NCI-H345 (cell line): ENCODE data around the gene ZNF292.
"Not testable (repeated sequence)": the region's sequence is repeated elsewhere in the genome, so short reads cannot be mapped to it uniquely, and the experiment has no call there.

ENCODE experiments used
- DNase-seq: peaks from one replicate; lab custom pipeline; 2025; lab: John Stamatoyannopoulos, UW

The ZNF292 gene

GRCh38 chr6:87164004-87164403, 8.6 kb downstream of the ZNF292 start:
- DNase-seq, result no peak

- no peak for DNase-seq
Measured at GRCh38 chr6:87164506-87164905, 9.1 kb downstream of the ZNF292 start.

GRCh38 chr6:87165185-87165584, 9.8 kb downstream of the ZNF292 start:
- DNase-seq, result no peak

DNA sequence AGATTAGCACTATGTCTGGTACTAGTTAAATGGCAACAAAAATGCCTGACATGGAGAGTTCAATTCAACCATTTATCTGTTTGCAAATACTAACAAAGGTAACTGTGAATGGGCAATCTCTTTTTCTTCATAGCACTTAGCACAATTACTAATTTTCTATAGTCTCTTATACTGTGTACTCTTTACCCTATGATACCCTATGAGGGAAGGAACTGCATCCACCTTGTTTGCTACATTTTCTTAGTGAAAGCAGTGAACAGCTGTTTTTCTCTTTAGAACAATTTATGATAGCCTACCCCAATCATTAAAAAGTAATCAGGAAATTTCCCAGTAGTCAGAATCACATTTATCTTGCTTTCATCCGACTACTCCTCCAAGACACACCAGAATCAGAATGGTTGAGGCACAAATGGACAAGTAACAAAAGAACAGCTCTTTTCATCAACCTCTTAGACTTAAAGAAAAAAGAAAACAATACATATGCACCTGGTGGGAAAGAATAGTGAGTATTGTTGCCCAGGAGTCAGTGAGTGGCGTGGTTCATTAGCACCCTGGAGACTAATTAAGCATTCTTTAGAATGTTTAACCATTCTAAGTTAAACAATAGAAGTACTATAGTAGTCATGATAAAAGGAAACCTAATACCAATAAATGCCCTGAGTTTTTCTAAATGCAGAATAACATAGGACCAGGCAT, 16.7 kb downstream of the ZNF292 start:
- DNase-seq, result peak; percentile 3

GRCh38 chr6:87174078-87174579, 18.8 kb downstream of the ZNF292 start:
- DNase-seq, result no peak

DNA sequence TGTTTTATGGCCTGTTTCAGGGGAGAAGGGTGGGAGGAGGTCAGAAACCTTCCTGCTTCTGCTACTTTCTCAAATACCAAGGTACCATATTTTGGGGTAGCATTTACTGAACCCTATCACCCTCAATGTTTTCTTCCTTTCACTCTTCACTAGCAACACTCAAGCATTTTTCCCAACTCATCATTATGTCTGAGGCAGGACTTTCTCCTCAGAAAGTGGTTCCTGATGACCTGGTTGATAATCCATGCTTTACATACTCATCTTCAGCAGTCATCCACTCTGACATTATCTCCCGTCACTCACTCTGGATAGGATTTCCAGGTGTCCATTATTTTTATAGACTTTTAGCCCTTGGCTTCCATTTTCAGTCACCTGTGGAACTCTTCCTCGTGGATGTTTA, 21.1 kb downstream of the ZNF292 start:
- DNase-seq, result no peak

- no peak for DNase-seq
Measured at GRCh38 chr6:87180105-87180728, 24.9 kb downstream of the ZNF292 start.

DNA sequence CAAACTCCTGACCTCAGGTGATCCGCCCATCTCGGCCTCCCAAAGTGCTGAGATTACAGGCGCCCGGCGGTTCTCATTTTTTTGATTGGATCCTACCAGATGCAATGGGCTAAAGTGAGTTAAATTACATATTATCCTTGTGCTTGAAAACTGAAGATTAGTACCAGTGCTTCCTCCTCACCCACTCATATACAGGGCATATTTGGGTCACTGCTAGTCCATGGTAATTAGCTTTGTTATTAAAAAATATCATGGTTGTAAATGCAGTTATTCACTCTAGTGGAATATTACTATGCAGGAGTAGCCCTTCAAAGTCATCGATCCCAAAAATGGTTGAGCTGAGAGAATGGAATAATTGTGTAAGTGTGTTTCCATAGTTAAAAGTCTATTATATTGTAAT, 26.5 kb downstream of the ZNF292 start:
- no peak for DNase-seq

GRCh38 chr6:87182321-87182720, 27.0 kb downstream of the ZNF292 start:
- no peak for DNase-seq

DNA sequence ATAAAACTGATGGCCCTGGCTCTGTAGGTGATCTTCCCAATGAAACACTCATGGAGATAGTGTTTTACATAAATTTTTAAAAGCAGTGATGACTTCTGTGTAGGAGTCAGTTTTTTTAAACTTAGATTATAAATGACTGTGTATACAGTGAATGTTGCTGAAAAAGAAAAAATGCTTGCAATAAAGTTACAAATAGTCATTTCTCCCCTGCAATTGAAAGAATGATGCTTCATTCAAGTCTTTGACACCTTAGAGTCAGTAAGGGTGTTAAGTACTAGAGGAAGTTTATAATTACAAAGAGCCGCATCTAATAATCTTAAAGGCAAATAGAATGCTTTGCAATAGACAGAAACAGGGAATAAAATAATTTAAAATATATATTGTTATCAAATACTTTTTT, 27.6 kb downstream of the ZNF292 start:
- DNase-seq, result no peak

- DNase-seq, result no peak
Measured at GRCh38 chr6:87183687-87184086, 28.3 kb downstream of the ZNF292 start.

- peak; percentile 1 for DNase-seq
Measured at GRCh38 chr6:87184762-87185250, 29.4 kb downstream of the ZNF292 start.

DNA sequence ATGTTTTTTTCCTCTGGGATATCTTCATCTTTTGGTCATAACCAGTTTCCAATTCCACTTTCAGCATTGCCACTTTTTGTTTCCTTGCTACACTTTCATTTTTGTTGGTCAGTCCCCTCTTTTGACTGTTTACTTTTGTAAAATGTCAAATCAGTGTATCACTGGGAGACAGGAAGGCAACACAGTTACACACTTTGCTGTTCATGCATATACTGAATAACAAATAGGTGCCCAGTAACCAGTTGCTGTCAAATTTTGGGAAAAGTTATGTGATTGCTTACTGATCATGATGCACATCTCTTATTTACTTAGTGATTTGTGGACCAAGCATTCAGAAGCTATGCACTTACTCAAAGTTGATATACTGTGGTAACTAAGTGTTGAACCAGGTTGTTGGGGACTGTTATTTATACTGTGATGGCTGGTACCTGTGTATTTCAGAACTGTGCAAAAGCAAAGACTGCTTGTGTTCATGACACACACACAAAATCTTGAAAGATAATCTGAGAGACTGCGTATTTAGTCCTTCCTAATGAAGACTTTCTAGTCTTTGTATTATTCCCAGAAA, 41.0 kb downstream of the ZNF292 start:
- DNase-seq, result no peak

DNA sequence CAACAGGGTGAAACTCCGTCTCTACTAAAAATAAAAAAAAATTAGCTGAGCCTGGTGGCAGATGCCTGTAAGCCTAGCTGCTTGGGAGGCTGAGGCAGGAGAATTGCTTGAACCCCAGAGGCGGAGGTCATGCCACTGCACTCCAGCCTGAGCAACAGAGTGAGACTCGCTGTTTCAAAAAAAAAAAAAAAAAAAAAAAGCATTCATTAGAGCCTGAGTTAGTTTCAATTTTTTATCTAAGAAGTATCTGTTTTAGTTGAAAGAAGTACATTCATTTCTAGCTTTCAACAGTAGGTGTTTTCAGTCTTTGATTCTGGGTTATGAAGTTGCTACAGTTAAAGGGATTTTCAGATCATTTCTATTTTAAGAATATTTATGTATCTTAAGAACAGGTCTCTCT, 42.2 kb downstream of the ZNF292 start:
- DNase-seq, result no peak

GRCh38 chr6:87198022-87198810, 42.9 kb downstream of the ZNF292 start:
- DNase-seq, result not testable (repeated sequence)

- peak; percentile 10 for DNase-seq
Measured at GRCh38 chr6:87199787-87200186, 44.4 kb downstream of the ZNF292 start.

DNA sequence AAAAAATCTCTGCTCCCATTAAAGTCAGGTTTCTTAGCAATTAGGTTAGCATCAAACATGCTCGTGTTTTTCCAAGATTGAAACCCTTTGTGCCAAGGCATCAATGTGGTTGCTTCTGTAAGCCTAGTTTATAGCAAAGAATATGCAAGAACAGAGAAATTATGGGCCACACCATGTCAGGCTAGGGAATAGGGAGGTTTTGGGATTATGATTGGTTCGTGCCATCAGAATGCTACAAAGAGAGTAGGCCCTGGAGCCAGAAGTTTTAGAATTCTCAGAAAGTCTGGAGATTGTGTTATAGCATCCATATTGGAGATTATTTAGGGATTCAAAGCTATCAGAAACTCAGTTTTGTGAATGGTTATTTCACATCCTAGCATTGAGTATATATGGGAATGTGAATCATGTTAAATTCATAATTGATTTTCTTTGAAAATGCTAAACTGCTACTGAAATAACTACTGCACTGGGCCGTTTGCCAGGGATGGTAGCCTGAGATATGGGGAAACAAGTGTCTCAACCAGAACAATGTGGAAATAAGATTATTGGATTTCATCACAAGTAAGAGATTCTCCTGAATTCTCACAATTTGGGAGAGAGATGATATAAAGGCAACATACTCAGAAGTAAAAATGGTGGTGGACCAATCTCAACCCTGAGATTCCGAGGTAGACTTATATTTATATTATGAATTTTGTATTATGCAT, 45.3 kb downstream of the ZNF292 start:
- DNase-seq, result no peak

DNA sequence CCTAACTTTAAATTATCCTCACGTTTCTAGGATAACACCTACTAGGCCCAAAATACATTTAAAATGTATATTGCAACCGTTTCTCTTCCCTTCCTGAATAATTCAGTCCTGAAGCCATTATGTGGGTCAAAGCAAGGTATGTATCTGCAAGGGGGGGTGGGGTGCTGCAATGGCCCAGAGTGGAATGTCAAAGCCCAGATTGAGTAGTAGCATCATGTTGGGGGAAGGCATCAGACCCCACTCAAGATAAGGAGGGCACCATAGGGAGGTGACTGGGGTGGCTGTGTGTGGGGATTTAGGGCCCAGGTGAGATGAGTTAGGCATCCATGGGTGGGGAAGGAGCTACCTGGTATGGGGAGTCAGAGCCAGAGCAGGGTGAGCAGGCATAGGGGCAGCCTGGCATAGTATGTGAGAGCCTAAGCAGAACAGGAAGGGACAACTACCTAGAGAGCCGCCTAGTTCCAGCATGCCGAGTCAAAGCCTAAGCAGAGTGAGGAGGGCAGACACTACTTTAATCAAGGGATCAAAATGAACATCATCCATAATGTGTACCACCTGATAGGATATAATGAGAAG, 48.2 kb downstream of the ZNF292 start:
- DNase-seq, result no peak

DNA sequence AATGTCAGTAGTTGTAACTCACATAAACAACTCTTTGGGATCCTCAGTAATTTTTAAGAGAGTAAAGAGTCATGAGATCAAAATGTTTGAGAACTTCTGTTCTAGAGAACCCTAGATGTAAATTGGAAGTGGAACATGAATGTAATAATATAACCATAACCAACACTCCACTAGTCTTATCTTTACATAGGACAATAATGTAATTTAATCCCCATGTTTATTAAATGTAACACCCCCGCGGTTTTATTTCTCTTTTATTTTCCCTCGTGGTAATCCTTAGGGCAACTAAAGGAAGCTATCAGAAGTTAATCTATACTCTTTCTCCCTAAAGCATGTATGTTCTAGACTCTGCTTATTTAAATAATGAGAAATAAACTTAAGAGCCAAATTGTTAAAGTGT, 54.4 kb downstream of the ZNF292 start:
- no peak for DNase-seq

DNA sequence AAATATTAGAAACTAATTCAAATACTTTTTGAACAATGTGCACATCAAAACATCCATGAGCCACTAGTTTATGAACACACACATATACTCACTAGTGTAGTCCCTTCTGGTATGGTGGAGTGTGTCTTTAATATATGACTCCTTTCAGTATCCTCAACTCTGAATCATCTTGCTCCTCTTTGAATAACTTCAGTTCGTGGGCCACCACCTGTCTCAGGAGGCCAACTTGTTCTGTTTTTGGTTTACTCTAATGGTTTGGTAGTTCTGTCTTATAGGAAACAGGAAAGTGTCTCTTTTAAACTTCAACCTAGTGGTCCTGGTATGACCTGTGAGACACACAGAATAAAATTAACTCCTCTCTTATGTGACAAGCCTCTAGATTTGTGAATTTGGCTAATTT, 55.6 kb downstream of the ZNF292 start:
- DNase-seq, result no peak

- no peak for DNase-seq
Measured at GRCh38 chr6:87212596-87212995, 57.2 kb downstream of the ZNF292 start.
